HEK293 (cell line): ENCODE results near the gene RCOR3.

ENCODE experiments used
- CTCF ChIP-seq: fragments of 450-650 bp; formaldehyde crosslinking; IDR thresholded peaks from 2 replicates; pipeline ENCODE4 v1.5.1; 2016; ENCODE audit warnings: missing biosample characterization, missing genetic modification characterization
- HOXA7 ChIP-seq: sonication (generic); formaldehyde crosslinking; IDR thresholded peaks from 2 replicates; pipeline ENCODE4 v1.8.1; 2022; ENCODE audit warnings: missing genetic modification reagents, borderline replicate concordance
- REST ChIP-seq: fragments of 450-650 bp; formaldehyde crosslinking; IDR thresholded peaks from 2 replicates; pipeline ENCODE4 v1.5.1; 2016; ENCODE audit warnings: missing biosample characterization, missing genetic modification characterization
- ZNF155 ChIP-seq: fragments of 450-650 bp; formaldehyde crosslinking; IDR thresholded peaks from 2 replicates; pipeline ENCODE4 v1.5.1; 2016; ENCODE audit warnings: missing biosample characterization, missing genetic modification characterization
- ZNF324 ChIP-seq: fragments of 450-650 bp; formaldehyde crosslinking; IDR thresholded peaks from 2 replicates; pipeline ENCODE4 v1.5.1; 2016; ENCODE audit warnings: missing biosample characterization, missing genetic modification characterization
- ZNF416 ChIP-seq: fragments of 450-650 bp; formaldehyde crosslinking; IDR thresholded peaks from 2 replicates; pipeline ENCODE4 v1.5.1; 2016; ENCODE audit warnings: missing biosample characterization, missing genetic modification characterization
- ZNF501 ChIP-seq: fragments of 450-650 bp; formaldehyde crosslinking; IDR thresholded peaks from 2 replicates; pipeline ENCODE4 v1.5.1; 2016; ENCODE audit warnings: missing biosample characterization, missing genetic modification characterization

GRCh38 chr1:211305044-211305443, 45.9 kb downstream of the RCOR3 start:
- TF ChIP-seq ZNF324 (tag by site-specific recombination): no peak
- TF ChIP-seq ZNF416 (tag by site-specific recombination): no peak
- TF ChIP-seq CTCF (tag by site-specific recombination): no peak
- no peak for TF ChIP-seq REST (tag by site-specific recombination)
- TF ChIP-seq ZNF501 (tag by site-specific recombination): no peak
- no peak for TF ChIP-seq ZNF155 (tag by site-specific recombination)
- no peak for TF ChIP-seq HOXA7 (CRISPR knock-in tag)
